Fibroblast of pulmonary artery (primary cell): Measurements from ENCODE around the gene COL19A1.

Experiments used
- DNase-seq: peaks from one replicate; pipeline ENCODE4 v3.0.0-alpha.2; 2010; ENCODE audit warnings: low read depth
- H3K4me3 ChIP-seq: replicated peaks from 2 replicates; pipeline ENCODE4 v1.5.1; 2011; ENCODE audit warnings: low read depth, mild to moderate bottlenecking, control low read depth, low read length, moderate library complexity
- CTCF ChIP-seq: IDR thresholded peaks from 2 replicates; pipeline ENCODE4 v1.5.1; 2011; ENCODE audit warnings: mild to moderate bottlenecking, control low read depth, low read length, inconsistent platforms; ENCODE audit errors: missing control alignments

Gene COL19A1

GRCh38 chr6:69825904-69826303 lies 40.5 kb upstream of the COL19A1 start:
- peak; percentile 91 for DNase-seq
- no peak for TF ChIP-seq CTCF
- H3K4me3 ChIP-seq = no peak overlapping the region

- no peak overlapping the region for H3K4me3 ChIP-seq
- TF ChIP-seq CTCF = no peak
- DNase-seq = peak; percentile 73
Measured at GRCh38 chr6:69827276-69827893, 39.0 kb upstream of the COL19A1 start.

GRCh38 chr6:69832558-69832957 lies 33.8 kb upstream of the COL19A1 start:
- no peak for TF ChIP-seq CTCF
- DNase-seq = no peak

GRCh38 chr6:69835414-69836179 lies 30.8 kb upstream of the COL19A1 start:
- DNase-seq = peak; percentile 88
- peak overlapping the region; percentile 43 for H3K4me3 ChIP-seq
- TF ChIP-seq CTCF = peak; percentile 95

More at GRCh38 chr6:69832558-69832957, 33.8 kb upstream of the COL19A1 start:
- H3K4me3 ChIP-seq = no peak overlapping the region

GRCh38 chr6:69841862-69842261 lies 24.5 kb upstream of the COL19A1 start:
- no peak overlapping the region for H3K4me3 ChIP-seq
- no peak for TF ChIP-seq CTCF
- DNase-seq = no peak

GRCh38 chr6:69843189-69843588 lies 23.2 kb upstream of the COL19A1 start:
- no peak for DNase-seq
- H3K4me3 ChIP-seq = no peak overlapping the region
- no peak for TF ChIP-seq CTCF

- DNase-seq = no peak
- no peak for TF ChIP-seq CTCF
- no peak overlapping the region for H3K4me3 ChIP-seq
Measured at GRCh38 chr6:69846312-69846711, 20.0 kb upstream of the COL19A1 start.
